ENCODE results near the gene BMP8A. TPM values are rescaled to one million over a fixed set of nuclear protein-coding genes. Genes with fewer than 3 reads are reported as not detected.
A peak's percentile ranks its signal among the peaks of the same experiment; 100 is the strongest.
"Not testable (repeated sequence)": the region's sequence is repeated elsewhere in the genome, so short reads cannot be mapped to it uniquely, and the experiment has no call there.

BMP8A gene
- total and polyA plus RNA-seq, 12 donors: 0.16 to 1.8 (median 0.66) TPM; not detected in 3

GRCh38 chr1:39446986-39447567 lies 44.4 kb upstream of the BMP8A start:
- Histone ChIP-seq H3K27ac (peak overlapping the region in 2 of 10 donors; percentile 5 to 57), H3K4me1 (peaks cover 0 to 14% (median 0%) of the 10 kb centered on the region in 9 donors), H3K9me3 (no peaks in the 10 kb centered on the region), H3K27me3 (no peaks in the 10 kb centered on the region), H3K36me3 (peaks cover 0 to 100% (median 92%) of the 10 kb centered on the region in 9 donors), H3K4me3 (no peak overlapping the region)
- DNase-seq (no peak), ATAC-seq (no peak)
- 74 to 77% methylated on average over 5 of the region's 5 CpGs for WGBS, 2 donors
- intact Hi-C loops (cut with DNase I): loop anchor here in 4 of 10 donors (5.0 to 10.0 kb wide), 4 partner anchors 82 to 135 kb away; no protein-coding TSS in a partner anchor
- TF ChIP-seq CTCF (IDR thresholded peaks at IDR 0.05): no peak

GRCh38 chr1:39450041-39450440 lies 41.4 kb upstream of the BMP8A start:
- 86 to 96% methylated on average over 4 of the region's 4 CpGs for WGBS, 2 donors
- intact Hi-C loops (cut with DNase I); H3K27me3 ChIP-seq: not testable (repeated sequence)

GRCh38 chr1:39450956-39451606 lies 40.4 kb upstream of the BMP8A start:
- Histone ChIP-seq H3K9me3 (no peaks in the 10 kb centered on the region), H3K27ac (peak overlapping the region in 4 of 10 donors; percentile 18 to 39 (median 28)), H3K4me1 (peaks cover 0 to 17% (median 0%) of the 10 kb centered on the region in 9 donors), H3K36me3 (peaks cover 0 to 100% (median 87%) of the 10 kb centered on the region in 9 donors), H3K27me3 (no peaks in the 10 kb centered on the region), H3K4me3 (no peak overlapping the region)
- intact Hi-C loops (cut with DNase I): no loop called here
- DNase-seq (no peak), ATAC-seq (peak in 6 of 8 donors; percentile 19 to 58 (median 27))
- WGBS, 2 donors: 59 to 65% methylated on average over 10 of the region's 10 CpGs
- no peak for TF ChIP-seq CTCF (IDR thresholded peaks at IDR 0.05)

More at GRCh38 chr1:39450041-39450440, 41.4 kb upstream of the BMP8A start:
- peaks cover 0 to 100% (median 87%) of the 10 kb centered on the region in 9 donors for H3K36me3 ChIP-seq
- peak overlapping the region in 1 of 10 donors; percentile 19 for H3K27ac ChIP-seq
- peaks cover 0 to 17% (median 0%) of the 10 kb centered on the region in 9 donors for H3K4me1 ChIP-seq
- not testable (repeated sequence) for H3K9me3 ChIP-seq, DNase-seq, ATAC-seq, H3K4me3 ChIP-seq

- H3K4me3 ChIP-seq: no peak overlapping the region
- no peaks in the 10 kb centered on the region for H3K9me3 ChIP-seq
- no peak for DNase-seq
- H3K27ac ChIP-seq: peak overlapping the region in 2 of 10 donors; percentile 18 to 36
- intact Hi-C loops (cut with DNase I): no loop called here
- peaks cover 0 to 17% (median 0%) of the 10 kb centered on the region in 9 donors for H3K4me1 ChIP-seq
- ATAC-seq: no peak
- TF ChIP-seq CTCF (IDR thresholded peaks at IDR 0.05): no peak
- H3K27me3 ChIP-seq: no peaks in the 10 kb centered on the region
- WGBS, 2 donors: 88 to 92% methylated on average over 7 of the region's 7 CpGs
- peaks cover 0 to 100% (median 86%) of the 10 kb centered on the region in 9 donors for H3K36me3 ChIP-seq
Observed at GRCh38 chr1:39452081-39452480, 39.4 kb upstream of the BMP8A start.

Measured in heart right ventricle (tissue), 16 donors.